Bronchial epithelial cell (primary cell): Measurements from ENCODE around the gene NPTXR. TPM values are rescaled to one million over a fixed set of nuclear protein-coding genes. Genes with fewer than 3 reads are reported as not detected.

Source experiments
- DNase-seq: peaks from one replicate; pipeline ENCODE4 v3.0.0-alpha.2; 2010; ENCODE audit warnings: low read depth
- FAIRE-seq: peaks from 2 replicates; lab custom pipeline; 2011; peaks lifted over from hg19 to GRCh38; lab: Jason Lieb, UNC
- H3K27me3 ChIP-seq: 2 replicates; pipeline ENCODE4 v1.5.1; 2011; ENCODE audit warnings: low read length; ENCODE audit not compliant: control insufficient read depth, insufficient read depth
- H3K36me3 ChIP-seq: 2 replicates; pipeline ENCODE4 v1.5.1; 2011; ENCODE audit warnings: low read length; ENCODE audit not compliant: control insufficient read depth, insufficient read depth
- H3K4me3 ChIP-seq: 2 replicates; pipeline ENCODE4 v1.5.1; 2011; ENCODE audit warnings: mild to moderate bottlenecking, low read depth, low read length, control low read depth
- CTCF ChIP-seq: IDR thresholded peaks from 2 replicates; pipeline ENCODE4 v1.5.1; 2011; ENCODE audit warnings: mild to moderate bottlenecking, moderate library complexity, low read length, control low read depth, inconsistent platforms; ENCODE audit not compliant: insufficient read depth, severe bottlenecking
- total RNA-seq: library from RNA; depleted of rRNA; stranded (reverse); fragments of >200 nt; gene quantifications from 2 replicates; pipeline ENCODE4 v1.2.1, GENCODE V29; 2014

Gene NPTXR
- total RNA-seq, 1 donor from 2014 or later, result under 0.01 TPM

- TF ChIP-seq CTCF, result no peak
- H3K36me3 ChIP-seq, result no peaks in the 10 kb centered on the region
- no peaks in the 10 kb centered on the region for H3K27me3 ChIP-seq
- FAIRE-seq (no peak), DNase-seq (no peak)
- H3K4me3 ChIP-seq, result no peak overlapping the region
These were observed 71.3 kb downstream of the NPTXR start for GRCh38 chr22:38772623-38772873.

GRCh38 chr22:38770257-38770949 is 73.4 kb downstream of the NPTXR start:
- no peaks in the 10 kb centered on the region for H3K27me3 ChIP-seq
- no peak for TF ChIP-seq CTCF
- no peak overlapping the region for H3K4me3 ChIP-seq
- FAIRE-seq (no peak), DNase-seq (no peak)
- H3K36me3 ChIP-seq, result no peaks in the 10 kb centered on the region

Other genes starting within 250 kb of the NPTXR start
- gene FAM227A, start 187.6 kb downstream of the NPTXR start, total RNA-seq, result 0.26 and 0.38 TPM in 2 replicates
- gene CBY1, start 187.4 kb downstream of the NPTXR start, total RNA-seq, result 16.1 and 22.0 TPM in 2 replicates
- gene TOMM22, start 162.1 kb downstream of the NPTXR start, total RNA-seq, result 42.9 and 70.0 TPM in 2 replicates
- 123 and 147 TPM in 2 replicates for gene JOSD1, start 143.1 kb downstream of the NPTXR start, total RNA-seq
- 28.7 and 47.0 TPM in 2 replicates for gene GTPBP1, start 138.1 kb downstream of the NPTXR start, total RNA-seq
- gene SUN2, start 88.0 kb downstream of the NPTXR start, total RNA-seq, result 46.3 and 51.6 TPM in 2 replicates
- 32.6 and 44.3 TPM in 2 replicates for gene DNAL4, start 49.9 kb downstream of the NPTXR start, total RNA-seq
- gene CBX6, start 28.2 kb upstream of the NPTXR start, total RNA-seq, result 6.8 and 8.4 TPM in 2 replicates
- gene APOBEC3A, start 113.6 kb upstream of the NPTXR start, total RNA-seq, result not detected in 2 replicates
- 0.26 TPM in 1 of 2 replicates, not detected in the other for gene APOBEC3B, start 138.3 kb upstream of the NPTXR start, total RNA-seq
- gene APOBEC3C, start 170.2 kb upstream of the NPTXR start, total RNA-seq, result 4.1 and 4.2 TPM in 2 replicates
- gene APOBEC3D, start 177.1 kb upstream of the NPTXR start, total RNA-seq, result 0.26 TPM in 1 of 2 replicates, not detected in the other
- 0.79 and 2.0 TPM in 2 replicates for gene APOBEC3F, start 196.8 kb upstream of the NPTXR start, total RNA-seq
- gene APOBEC3G, start 233.2 kb upstream of the NPTXR start, total RNA-seq, result 1.2 and 3.4 TPM in 2 replicates